DOHH2 (cell line): ENCODE results near the gene MYO18B.

Experiments
- H3F3A ChIP-seq: fragments of 200-600 bp; sonication (generic), shearing (Covaris generic); 2 replicates; pipeline ENCODE4 v1.6.0; 2016; ENCODE audit warnings: antibody characterized with exemption, mild to moderate bottlenecking; ENCODE audit not compliant: control insufficient read depth, insufficient read depth
- H3K27ac ChIP-seq: fragments of 200-600 bp; sonication (generic); 2 replicates; pipeline ENCODE4 v1.5.1; 2014; ENCODE audit warnings: low read depth, mild to moderate bottlenecking, low read length, moderate library complexity
- H3K27me3 ChIP-seq: fragments of 200-600 bp; sonication (generic); 2 replicates; pipeline ENCODE4 v1.6.1; 2014; ENCODE audit warnings: mild to moderate bottlenecking, low read length, mixed read lengths; ENCODE audit not compliant: control insufficient read depth
- H3K36me3 ChIP-seq: fragments of 200-600 bp; sonication (generic); 2 replicates; pipeline ENCODE4 v1.6.1; 2014; ENCODE audit warnings: mild to moderate bottlenecking, low read length, moderate library complexity, mixed read lengths; ENCODE audit not compliant: control insufficient read depth
- H3K4me1 ChIP-seq: fragments of 200-600 bp; sonication (generic); 2 replicates; pipeline ENCODE4 v1.6.1; 2014; ENCODE audit warnings: mild to moderate bottlenecking, low read length, mixed read lengths; ENCODE audit not compliant: control insufficient read depth
- H3K4me2 ChIP-seq: fragments of 200-600 bp; sonication (generic); 2 replicates; pipeline ENCODE4 v1.6.0; 2014; ENCODE audit warnings: mild to moderate bottlenecking, low read length, moderate library complexity
- H3K4me3 ChIP-seq: fragments of 200-600 bp; sonication (generic); 2 replicates; pipeline ENCODE4 v1.5.1; 2014; ENCODE audit warnings: mild to moderate bottlenecking, low read length, mixed read lengths
- H3K79me2 ChIP-seq: fragments of 200-600 bp; sonication (generic); 2 replicates; pipeline ENCODE4 v1.6.1; 2014; ENCODE audit warnings: mild to moderate bottlenecking, low read length, mixed read lengths; ENCODE audit not compliant: control insufficient read depth
- H3K9me2 ChIP-seq: fragments of 200-600 bp; sonication (generic); replicated peaks from 2 replicates; pipeline ENCODE4 v1.6.1; 2014; ENCODE audit warnings: mild to moderate bottlenecking, low read length, mixed read lengths; ENCODE audit not compliant: control insufficient read depth
- H3K9me3 ChIP-seq: fragments of 200-600 bp; sonication (generic); 2 replicates; pipeline ENCODE4 v1.6.1; 2014; ENCODE audit warnings: antibody characterized with exemption, low read length, mixed read lengths; ENCODE audit not compliant: control insufficient read depth, insufficient read depth
- H4K20me1 ChIP-seq: fragments of 200-600 bp; sonication (generic); 2 replicates; pipeline ENCODE4 v1.6.0; 2014; ENCODE audit warnings: low read depth, mild to moderate bottlenecking, antibody characterized with exemption, low read length, moderate library complexity; ENCODE audit not compliant: control insufficient read depth, insufficient read depth
- EZH2phosphoT487 ChIP-seq: fragments of 200-600 bp; sonication (generic); IDR thresholded peaks from 2 replicates; pipeline ENCODE4 v1.6.1; 2017; ENCODE audit warnings: borderline replicate concordance, mild to moderate bottlenecking, antibody characterized with exemption, low read length, moderate library complexity, mixed read lengths
- TF ChIP-seq, protein P1 (sequence below): fragments of 200-600 bp; sonication (generic); IDR thresholded peaks from one replicate; pipeline ENCODE4 v1.5.1; 2014; ENCODE audit warnings: antibody characterized with exemption, mild to moderate bottlenecking, low read depth, low read length; ENCODE audit not compliant: poor library complexity, severe bottlenecking

Gene MYO18B

DNA sequence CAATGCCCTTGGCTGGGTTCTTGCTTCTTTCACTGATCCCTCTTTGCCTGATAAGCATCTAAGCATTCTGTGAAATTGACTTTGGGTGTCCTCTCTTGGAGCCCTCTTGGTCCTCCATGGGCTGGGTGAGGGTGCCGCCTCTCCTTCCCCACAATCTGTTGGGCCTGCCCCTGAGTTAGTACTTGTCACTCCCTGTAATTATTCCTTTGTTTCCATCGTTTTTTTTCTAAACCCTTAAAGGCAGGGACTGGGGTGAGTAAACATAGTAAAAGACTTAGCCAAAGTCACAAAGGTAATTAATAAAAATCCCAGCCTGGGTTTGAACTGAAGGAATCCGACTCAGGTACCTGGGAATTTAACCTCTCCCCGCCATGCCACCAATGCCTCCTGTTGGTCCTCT is 188.1 kb downstream of the MYO18B start:
- no peaks in the 10 kb centered on the region for H4K20me1 ChIP-seq
- H3K4me2 ChIP-seq, result no peak overlapping the region
- H3K27me3 ChIP-seq, result no peaks in the 10 kb centered on the region
- H3K27ac ChIP-seq, result no peak overlapping the region
- no peaks in the 10 kb centered on the region for H3K9me2 ChIP-seq
- no peaks in the 10 kb centered on the region for H3K4me1 ChIP-seq
- H3K36me3 ChIP-seq, result no peaks in the 10 kb centered on the region
- H3K4me3 ChIP-seq, result no peak overlapping the region
- no peaks in the 10 kb centered on the region for H3K79me2 ChIP-seq
- TF ChIP-seq EZH2phosphoT487, result no peak
- TF ChIP-seq, protein P1, sequence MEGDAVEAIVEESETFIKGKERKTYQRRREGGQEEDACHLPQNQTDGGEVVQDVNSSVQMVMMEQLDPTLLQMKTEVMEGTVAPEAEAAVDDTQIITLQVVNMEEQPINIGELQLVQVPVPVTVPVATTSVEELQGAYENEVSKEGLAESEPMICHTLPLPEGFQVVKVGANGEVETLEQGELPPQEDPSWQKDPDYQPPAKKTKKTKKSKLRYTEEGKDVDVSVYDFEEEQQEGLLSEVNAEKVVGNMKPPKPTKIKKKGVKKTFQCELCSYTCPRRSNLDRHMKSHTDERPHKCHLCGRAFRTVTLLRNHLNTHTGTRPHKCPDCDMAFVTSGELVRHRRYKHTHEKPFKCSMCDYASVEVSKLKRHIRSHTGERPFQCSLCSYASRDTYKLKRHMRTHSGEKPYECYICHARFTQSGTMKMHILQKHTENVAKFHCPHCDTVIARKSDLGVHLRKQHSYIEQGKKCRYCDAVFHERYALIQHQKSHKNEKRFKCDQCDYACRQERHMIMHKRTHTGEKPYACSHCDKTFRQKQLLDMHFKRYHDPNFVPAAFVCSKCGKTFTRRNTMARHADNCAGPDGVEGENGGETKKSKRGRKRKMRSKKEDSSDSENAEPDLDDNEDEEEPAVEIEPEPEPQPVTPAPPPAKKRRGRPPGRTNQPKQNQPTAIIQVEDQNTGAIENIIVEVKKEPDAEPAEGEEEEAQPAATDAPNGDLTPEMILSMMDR, result no peak
- no peaks in the 10 kb centered on the region for H3F3A ChIP-seq
- no peaks in the 10 kb centered on the region for H3K9me3 ChIP-seq

DNA sequence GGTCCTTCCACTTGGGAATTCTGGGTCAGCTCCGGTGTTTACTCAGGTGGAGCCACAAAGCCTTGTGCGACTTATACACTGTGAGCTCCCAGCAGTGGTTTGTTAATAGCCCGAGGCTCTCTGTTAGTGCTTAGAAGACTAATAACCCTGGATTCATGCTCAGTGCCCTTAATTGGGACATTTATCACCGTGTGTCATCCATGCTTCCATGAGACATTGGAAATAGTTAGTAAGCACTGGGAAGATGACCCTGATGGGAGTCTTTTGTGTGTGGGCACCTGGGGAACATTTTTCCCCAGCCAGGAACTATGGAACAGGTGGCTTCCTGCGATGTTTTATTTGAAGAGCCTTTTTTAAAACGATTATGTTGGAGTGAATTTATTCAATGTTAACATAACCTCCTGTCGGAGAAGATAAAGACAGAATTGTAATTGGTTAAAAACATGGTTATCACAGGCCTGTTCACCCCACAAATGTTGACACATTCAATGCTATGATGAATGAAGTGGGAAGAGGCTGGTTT is 188.9 kb downstream of the MYO18B start:
- H3F3A ChIP-seq, result no peaks in the 10 kb centered on the region
- H3K4me2 ChIP-seq, result no peak overlapping the region
- H4K20me1 ChIP-seq, result no peaks in the 10 kb centered on the region
- no peak overlapping the region for H3K27ac ChIP-seq
- no peaks in the 10 kb centered on the region for H3K9me3 ChIP-seq
- TF ChIP-seq EZH2phosphoT487, result no peak
- TF ChIP-seq, protein P1, result no peak
- no peaks in the 10 kb centered on the region for H3K27me3 ChIP-seq
- no peak overlapping the region for H3K4me3 ChIP-seq
- H3K4me1 ChIP-seq, result no peaks in the 10 kb centered on the region
- H3K9me2 ChIP-seq, result no peaks in the 10 kb centered on the region
- no peaks in the 10 kb centered on the region for H3K36me3 ChIP-seq
- no peaks in the 10 kb centered on the region for H3K79me2 ChIP-seq

DNA sequence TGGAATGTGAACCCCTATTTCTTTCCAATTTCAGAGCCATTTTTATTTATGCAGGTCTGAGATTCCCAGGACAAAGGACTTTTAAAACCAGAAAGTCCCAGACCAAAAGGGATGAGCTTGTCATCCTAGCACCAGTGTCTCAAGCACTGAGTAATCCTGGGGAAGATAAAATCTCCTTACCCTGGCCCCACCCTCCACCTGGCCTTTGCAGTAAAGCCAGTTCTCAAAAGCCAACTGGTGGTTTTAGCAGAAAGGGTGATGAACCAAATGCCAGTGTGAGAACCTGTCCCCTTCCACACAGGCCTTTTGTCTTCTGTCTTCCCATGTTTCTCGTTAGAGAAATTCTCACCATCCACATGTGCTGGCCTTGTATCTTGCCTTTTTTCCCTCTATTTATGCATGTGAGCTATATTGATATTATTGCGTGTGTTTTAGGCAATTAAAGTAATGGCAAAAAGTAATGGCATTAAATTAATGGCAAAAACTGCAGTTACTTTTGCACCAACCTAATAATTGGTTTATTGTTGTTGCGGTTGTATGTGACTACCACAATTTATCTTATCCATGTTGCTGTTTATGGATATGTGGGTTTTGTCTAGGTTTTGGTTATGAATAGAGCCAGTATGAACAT is 191.3 kb downstream of the MYO18B start:
- no peaks in the 10 kb centered on the region for H3K9me3 ChIP-seq
- TF ChIP-seq EZH2phosphoT487, result no peak
- TF ChIP-seq, protein P1, result no peak
- H3K4me3 ChIP-seq, result no peak overlapping the region

More for the DNA sequence above, 191.3 kb downstream of the MYO18B start:
- H3K27me3 ChIP-seq, result no peaks in the 10 kb centered on the region
- H4K20me1 ChIP-seq, result no peaks in the 10 kb centered on the region
- H3K27ac ChIP-seq, result no peak overlapping the region
- no peaks in the 10 kb centered on the region for H3K36me3 ChIP-seq
- H3K9me2 ChIP-seq, result no peaks in the 10 kb centered on the region
- no peaks in the 10 kb centered on the region for H3K4me1 ChIP-seq
- H3K4me2 ChIP-seq, result no peak overlapping the region
- no peaks in the 10 kb centered on the region for H3K79me2 ChIP-seq
- no peaks in the 10 kb centered on the region for H3F3A ChIP-seq
